LNCaP clone FGC (cell line): ENCODE results near the gene HMOX1.
A peak's percentile ranks its signal among the peaks of the same experiment; 100 is the strongest.

Experiments
- DNase-seq: peaks from one replicate; pipeline ENCODE4 v3.0.0-alpha.2; 2011; ENCODE audit warnings: low read depth
- H3K4me3 ChIP-seq: 2 replicates; pipeline ENCODE4 v1.5.1; 2011; ENCODE audit warnings: mild to moderate bottlenecking, low read depth, low read length, control low read depth
- CTCF ChIP-seq: IDR thresholded peaks from 2 replicates; pipeline ENCODE4 v1.5.1; 2012; ENCODE audit warnings: mild to moderate bottlenecking; ENCODE audit not compliant: control insufficient read depth, insufficient read depth; ENCODE audit errors: extremely low read depth

The HMOX1 gene

GRCh38 chr22:35350539-35351503 lies 30.1 kb upstream of the HMOX1 start:
- peak; percentile 93 for TF ChIP-seq CTCF
- DNase-seq = peak; percentile 78
- peak overlapping the region; percentile 43 for H3K4me3 ChIP-seq

DNA sequence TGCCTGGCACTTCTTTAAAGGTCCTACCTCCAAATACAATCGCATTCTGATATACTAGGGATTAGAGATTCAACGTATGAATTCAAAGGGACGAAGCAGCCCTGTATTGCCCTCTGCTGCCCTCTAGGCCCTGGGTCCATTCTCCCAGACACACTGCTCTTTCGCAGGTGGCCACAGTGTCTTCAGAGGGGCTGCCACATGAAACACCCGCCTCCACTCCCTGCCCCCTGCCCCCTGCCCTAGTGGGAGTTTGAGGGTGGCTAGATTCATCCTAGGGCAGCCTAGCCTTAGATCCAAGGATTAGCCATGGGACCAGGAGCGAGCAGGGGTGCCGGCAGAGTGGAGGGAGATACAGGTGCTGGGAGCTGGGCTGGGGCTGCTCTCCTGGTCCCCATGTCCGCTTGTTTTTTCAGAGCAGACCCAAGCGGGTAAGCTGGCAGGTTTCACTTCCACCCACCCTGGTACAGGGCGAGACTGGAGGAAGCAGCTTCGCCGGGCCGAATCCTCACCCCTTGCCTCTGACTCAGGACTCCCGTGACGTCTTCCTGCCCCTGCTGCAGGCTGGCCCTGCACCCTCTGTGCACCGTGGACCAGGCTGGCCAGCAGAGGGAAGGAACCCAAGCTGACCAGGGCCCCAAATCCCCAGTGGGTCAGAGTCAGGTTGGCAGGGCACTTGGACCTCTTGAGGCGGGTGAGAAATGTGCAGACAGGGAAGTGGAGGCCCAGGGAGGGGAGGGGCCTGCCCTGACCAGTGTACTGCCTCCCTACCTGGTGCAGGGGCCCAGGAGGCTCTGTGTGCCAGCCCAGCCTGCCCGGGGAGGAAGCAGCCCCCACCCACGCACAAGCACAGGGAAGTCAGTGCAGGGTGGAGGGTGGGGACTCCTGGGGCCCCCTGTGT lies 28.4 kb upstream of the HMOX1 start:
- TF ChIP-seq CTCF = peak; percentile 35
- no peak overlapping the region for H3K4me3 ChIP-seq
- no peak for DNase-seq

DNA sequence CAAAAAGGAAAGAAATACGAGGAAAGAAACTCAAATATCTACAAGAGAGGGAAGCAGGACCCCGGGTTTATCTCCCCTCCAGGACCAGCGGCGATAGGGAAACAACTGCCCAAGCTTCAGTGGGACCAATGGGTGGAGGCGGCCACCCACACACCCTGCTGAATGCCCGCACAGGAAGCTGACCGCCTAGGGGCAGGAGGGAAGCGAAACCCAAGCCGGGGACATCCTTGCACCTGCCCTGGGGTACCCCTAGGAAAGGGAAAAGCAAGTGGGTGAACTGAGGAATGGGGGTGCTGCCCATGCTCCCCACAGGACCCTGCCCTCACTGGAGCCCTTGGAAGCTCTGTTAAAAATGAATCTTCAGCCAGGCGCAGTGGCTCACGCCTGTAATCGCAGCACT lies 27.6 kb upstream of the HMOX1 start:
- no peak for DNase-seq
- no peak for TF ChIP-seq CTCF
- H3K4me3 ChIP-seq = no peak overlapping the region

- no peak overlapping the region for H3K4me3 ChIP-seq
- no peak for TF ChIP-seq CTCF
- DNase-seq = no peak
These were observed 26.8 kb upstream of the HMOX1 start for GRCh38 chr22:35354068-35354467.

GRCh38 chr22:35357883-35358621 lies 22.8 kb upstream of the HMOX1 start:
- no peak for DNase-seq
- H3K4me3 ChIP-seq = no peak overlapping the region
- no peak for TF ChIP-seq CTCF

DNA sequence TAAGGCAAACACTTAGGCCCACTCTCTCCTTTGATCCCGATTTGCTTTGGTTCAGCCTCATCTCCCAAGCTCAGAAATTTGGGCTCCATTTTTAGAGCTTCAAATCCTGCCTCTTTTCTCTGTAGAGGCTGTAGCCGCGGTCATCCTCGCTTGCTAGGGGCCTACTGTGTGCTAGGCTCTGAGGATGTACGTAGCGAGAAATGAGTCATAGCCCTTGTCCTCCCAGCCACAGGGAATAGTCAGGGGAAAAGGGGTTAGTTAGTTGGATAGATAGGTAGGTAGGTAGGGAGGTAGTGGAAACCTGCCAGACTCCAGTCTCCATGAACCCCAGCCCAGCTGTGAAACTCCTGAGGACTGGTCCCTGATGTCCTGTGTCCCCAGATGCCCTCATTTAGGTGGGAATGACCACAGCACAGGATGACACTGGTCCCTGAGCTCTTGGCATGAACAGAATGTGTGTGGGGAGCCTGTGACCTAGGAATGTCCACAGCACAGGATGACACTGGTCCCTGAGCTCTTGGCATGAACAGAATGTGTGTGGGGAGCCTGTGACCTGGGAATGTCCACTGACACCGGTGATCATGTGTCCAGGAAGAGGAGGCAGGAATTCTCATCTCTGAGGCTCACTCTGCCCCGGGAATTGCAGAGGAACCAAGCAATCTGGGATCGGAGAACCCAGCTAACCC lies 21.4 kb upstream of the HMOX1 start:
- H3K4me3 ChIP-seq = no peak overlapping the region
- DNase-seq = no peak
- no peak for TF ChIP-seq CTCF
